ENCODE data around the gene DMRTA2. TPM values are rescaled to one million over a fixed set of nuclear protein-coding genes. Genes with fewer than 3 reads are reported as not detected.
A peak's percentile ranks its signal among the peaks of the same experiment; 100 is the strongest.

The DMRTA2 gene
- total RNA-seq, 1 donor from 2014 or later: not detected

DNA sequence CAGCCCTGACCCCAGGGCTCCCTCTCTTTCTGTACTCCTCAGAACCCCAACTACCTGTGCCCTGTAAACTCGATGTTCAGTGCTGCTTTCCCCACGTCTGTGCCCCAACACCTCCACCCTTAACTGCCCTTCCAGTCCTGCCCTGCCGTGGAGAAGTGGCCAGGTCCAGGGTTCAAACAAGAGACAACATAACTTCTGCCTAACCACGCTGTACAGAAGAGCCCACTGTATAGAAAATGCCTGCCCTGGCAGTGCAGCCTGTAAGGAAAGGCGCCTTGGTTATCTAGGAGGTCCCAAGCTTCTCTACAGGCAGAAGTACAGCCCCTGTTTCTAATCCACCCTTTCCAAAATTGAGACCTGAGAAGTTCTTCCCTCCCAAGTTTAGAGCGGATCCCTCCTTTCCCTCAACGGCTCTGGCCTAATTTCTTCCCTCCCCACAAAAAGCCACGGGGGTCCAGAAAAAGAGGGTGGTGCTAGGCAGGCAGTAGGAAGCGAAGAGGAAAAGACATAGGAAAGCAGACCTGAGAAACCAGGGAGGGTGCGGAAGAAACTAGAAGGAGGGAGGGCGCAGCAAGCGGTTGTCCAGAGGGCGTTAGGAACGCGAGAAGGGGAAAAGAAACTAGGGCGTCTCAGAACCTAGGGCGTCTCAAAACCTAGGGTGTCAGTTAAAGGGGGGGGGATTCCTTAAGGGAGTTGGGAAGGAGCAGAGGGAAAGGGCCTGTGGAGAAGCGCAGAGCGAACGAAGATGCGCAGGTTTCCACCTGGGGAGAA lies 3.2 kb downstream of the DMRTA2 start:
- Histone ChIP-seq H3K4me3 (no peak overlapping the region), H3K27ac (no peak overlapping the region), H3K9me3 (no peaks in the 10 kb centered on the region), H3K27me3 (peaks cover 39% of the 10 kb centered on the region), H3K36me3 (no peaks in the 10 kb centered on the region), H3K4me1 (peaks cover 62% of the 10 kb centered on the region)
- TF ChIP-seq POLR2A (IDR thresholded peaks at IDR 0.05): no peak
- TF ChIP-seq POLR2AphosphoS5 (IDR thresholded peaks at IDR 0.05; ENCODE audit: insufficient read depth in 1 of 2, low read depth in 1 of 2): no peak
- no peak for TF ChIP-seq CTCF (IDR thresholded peaks at IDR 0.05)
- no peak for DNase-seq (ENCODE audit: extremely low spot score in 2 of 2)
- intact Hi-C loops (cut with DNase I): no loop called here

GRCh38 chr1:50419192-50419906 lies 3.9 kb downstream of the DMRTA2 start:
- H3K4me3 ChIP-seq: peak overlapping the region in 1 of 2 donors; percentile 48
- H3K27me3 ChIP-seq: peaks cover 37% of the 10 kb centered on the region
- TF ChIP-seq CTCF (IDR thresholded peaks at IDR 0.05) (no peak), POLR2A (IDR thresholded peaks at IDR 0.05) (no peak), POLR2AphosphoS5 (IDR thresholded peaks at IDR 0.05; ENCODE audit: insufficient read depth in 1 of 2, low read depth in 1 of 2) (no peak)
- intact Hi-C loops (cut with DNase I): no loop called here
- H3K36me3 ChIP-seq: no peaks in the 10 kb centered on the region
- peaks cover 54% of the 10 kb centered on the region for H3K4me1 ChIP-seq
- H3K27ac ChIP-seq: no peak overlapping the region
- DNase-seq (ENCODE audit: extremely low spot score in 2 of 2): no peak
- no peaks in the 10 kb centered on the region for H3K9me3 ChIP-seq

GRCh38 chr1:50418600-50419109 lies 4.6 kb downstream of the DMRTA2 start:
- intact Hi-C loops (cut with DNase I): no loop called here
- no peaks in the 10 kb centered on the region for H3K9me3 ChIP-seq
- H3K4me3 ChIP-seq: peak overlapping the region; percentile 1 to 48
- no peaks in the 10 kb centered on the region for H3K36me3 ChIP-seq
- H3K27me3 ChIP-seq: peaks cover 37% of the 10 kb centered on the region
- TF ChIP-seq CTCF (IDR thresholded peaks at IDR 0.05) (no peak), POLR2AphosphoS5 (IDR thresholded peaks at IDR 0.05; ENCODE audit: insufficient read depth in 1 of 2, low read depth in 1 of 2) (no peak), POLR2A (IDR thresholded peaks at IDR 0.05) (no peak)
- no peak for DNase-seq (ENCODE audit: extremely low spot score in 2 of 2)
- H3K27ac ChIP-seq: no peak overlapping the region
- peaks cover 47% of the 10 kb centered on the region for H3K4me1 ChIP-seq

GRCh38 chr1:50417946-50418599 lies 5.2 kb downstream of the DMRTA2 start:
- Histone ChIP-seq H3K27me3 (peaks cover 37% of the 10 kb centered on the region), H3K4me3 (peak overlapping the region; percentile 1 to 48), H3K4me1 (peaks cover 42% of the 10 kb centered on the region), H3K36me3 (no peaks in the 10 kb centered on the region), H3K9me3 (no peaks in the 10 kb centered on the region), H3K27ac (no peak overlapping the region)
- intact Hi-C loops (cut with DNase I): no loop called here
- DNase-seq (ENCODE audit: extremely low spot score in 2 of 2): no peak
- no peak for TF ChIP-seq CTCF (IDR thresholded peaks at IDR 0.05)
- TF ChIP-seq POLR2AphosphoS5 (IDR thresholded peaks at IDR 0.05; ENCODE audit: insufficient read depth in 1 of 2, low read depth in 1 of 2): no peak
- no peak for TF ChIP-seq POLR2A (IDR thresholded peaks at IDR 0.05)
